NT2/D1 (cell line): Measurements from ENCODE around the gene ARSG.
"Not testable (repeated sequence)": the region's sequence is repeated elsewhere in the genome, so short reads cannot be mapped to it uniquely, and the experiment has no call there.

Source experiments
- DNase-seq: peaks from one replicate; pipeline ENCODE4 v3.0.0-alpha.2; 2011; ENCODE audit warnings: low read depth, low spot score
- H3K27me3 ChIP-seq: 2 replicates; pipeline ENCODE4 v1.6.0; 2011; ENCODE audit warnings: mild to moderate bottlenecking; ENCODE audit not compliant: insufficient read length, insufficient read depth
- H3K36me3 ChIP-seq: 2 replicates; pipeline ENCODE4 v1.6.1; 2011; ENCODE audit warnings: mild to moderate bottlenecking, low read length, mixed read lengths; ENCODE audit not compliant: insufficient read depth, insufficient read length
- H3K4me1 ChIP-seq: 2 replicates; pipeline ENCODE4 v1.5.1; 2011; ENCODE audit not compliant: insufficient read depth, insufficient read length
- H3K4me3 ChIP-seq: 2 replicates; pipeline ENCODE4 v1.5.1; 2011; ENCODE audit warnings: low read depth; ENCODE audit not compliant: insufficient read length
- H3K9ac ChIP-seq: 2 replicates; pipeline ENCODE4 v1.6.0; 2011; ENCODE audit warnings: low read depth; ENCODE audit not compliant: insufficient read length
- H3K9me3 ChIP-seq: 2 replicates; pipeline ENCODE4 v1.5.1; 2011; ENCODE audit warnings: mild to moderate bottlenecking, low read length; ENCODE audit not compliant: insufficient read depth
- SUZ12 ChIP-seq: IDR thresholded peaks from 2 replicates; pipeline ENCODE4 v1.6.1; 2011; ENCODE audit not compliant: insufficient read length, insufficient read depth; ENCODE audit errors: extremely low read depth
- YY1 ChIP-seq: IDR thresholded peaks from 2 replicates; pipeline ENCODE4 v1.6.1; 2011; ENCODE audit not compliant: insufficient read length, insufficient read depth
- ZNF274 ChIP-seq: IDR thresholded peaks from 2 replicates; pipeline ENCODE4 v1.6.1; 2011; ENCODE audit warnings: mild to moderate bottlenecking, low read depth, low read length

The ARSG gene

DNA sequence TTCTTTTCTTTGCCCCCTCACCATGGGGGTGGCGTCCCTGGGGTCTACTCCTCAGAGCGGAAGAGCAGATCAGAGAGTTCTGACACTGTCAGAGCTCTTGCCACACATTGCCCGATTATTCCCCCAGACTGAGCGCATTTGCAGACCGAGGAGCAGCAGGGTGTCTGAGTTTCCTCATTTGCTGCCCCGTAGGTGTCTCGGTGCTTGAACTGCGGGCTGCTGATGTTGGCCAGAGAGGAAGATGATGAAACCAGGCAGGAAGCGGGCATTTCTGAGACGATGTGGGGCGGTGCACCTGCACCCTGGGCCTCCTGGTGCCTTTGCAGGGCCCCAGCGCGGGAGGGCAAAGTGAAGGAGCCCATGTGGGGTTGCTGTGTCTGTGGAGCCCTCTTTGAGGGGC lies 55.2 kb downstream of the ARSG start:
- H3K27me3 ChIP-seq, result no peaks in the 10 kb centered on the region
- H3K4me3 ChIP-seq, result no peak overlapping the region
- no peak for DNase-seq
- no peaks in the 10 kb centered on the region for H3K9me3 ChIP-seq
- H3K36me3 ChIP-seq, result no peaks in the 10 kb centered on the region
- peaks cover 4% of the 10 kb centered on the region for H3K4me1 ChIP-seq
- H3K9ac ChIP-seq, result no peak overlapping the region
- TF ChIP-seq ZNF274, result no peak
- no peak for TF ChIP-seq YY1
- no peak for TF ChIP-seq SUZ12

- H3K9me3 ChIP-seq, result no peaks in the 10 kb centered on the region
- H3K9ac ChIP-seq, result no peak overlapping the region
- TF ChIP-seq SUZ12, result no peak
- TF ChIP-seq ZNF274, result no peak
- no peak for TF ChIP-seq YY1
- H3K27me3 ChIP-seq, result no peaks in the 10 kb centered on the region
- no peak for DNase-seq
- H3K4me3 ChIP-seq, result no peak overlapping the region
- H3K4me1 ChIP-seq, result peaks cover 4% of the 10 kb centered on the region
- H3K36me3 ChIP-seq, result no peaks in the 10 kb centered on the region
These were observed 56.1 kb downstream of the ARSG start for GRCh38 chr17:68347380-68347779.

GRCh38 chr17:68349157-68349556 lies 57.9 kb downstream of the ARSG start:
- H3K27me3 ChIP-seq, result no peaks in the 10 kb centered on the region
- no peaks in the 10 kb centered on the region for H3K36me3 ChIP-seq
- H3K4me3 ChIP-seq, result no peak overlapping the region
- H3K9ac ChIP-seq, result no peak overlapping the region
- no peaks in the 10 kb centered on the region for H3K9me3 ChIP-seq
- H3K4me1 ChIP-seq, result peaks cover 4% of the 10 kb centered on the region
- no peak for TF ChIP-seq ZNF274
- TF ChIP-seq SUZ12, result no peak
- no peak for TF ChIP-seq YY1
- DNase-seq, result no peak

DNA sequence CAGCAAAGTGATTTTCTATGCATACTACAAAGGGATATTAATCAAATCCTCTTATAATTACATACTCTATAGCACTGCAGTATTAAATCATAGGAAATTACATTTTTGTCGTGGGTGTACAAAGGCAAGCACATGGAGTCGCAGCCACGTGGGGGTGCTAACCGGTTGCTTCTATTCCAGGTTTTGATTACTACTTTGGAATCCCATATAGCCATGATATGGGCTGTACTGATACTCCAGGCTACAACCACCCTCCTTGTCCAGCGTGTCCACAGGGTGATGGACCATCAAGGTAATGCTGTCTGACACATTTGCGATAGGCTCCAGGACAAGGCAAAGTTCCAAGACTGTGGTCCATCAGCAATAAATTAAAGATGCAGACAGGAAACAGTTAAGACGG lies 60.1 kb downstream of the ARSG start:
- no peak overlapping the region for H3K9ac ChIP-seq
- DNase-seq, result no peak
- no peaks in the 10 kb centered on the region for H3K4me1 ChIP-seq

GRCh38 chr17:68352041-68352440 lies 60.7 kb downstream of the ARSG start:
- Histone ChIP-seq H3K36me3 (no peaks in the 10 kb centered on the region), H3K9me3 (no peaks in the 10 kb centered on the region), H3K27me3 (no peaks in the 10 kb centered on the region), H3K4me1 (no peaks in the 10 kb centered on the region), H3K4me3 (no peak overlapping the region), H3K9ac (no peak overlapping the region)
- no peak for TF ChIP-seq YY1
- TF ChIP-seq ZNF274, result no peak
- no peak for TF ChIP-seq SUZ12
- no peak for DNase-seq

More for the DNA sequence above, 60.1 kb downstream of the ARSG start:
- no peaks in the 10 kb centered on the region for H3K36me3 ChIP-seq
- no peak for TF ChIP-seq YY1
- no peak for TF ChIP-seq ZNF274
- no peak for TF ChIP-seq SUZ12
- no peaks in the 10 kb centered on the region for H3K27me3 ChIP-seq
- H3K9me3 ChIP-seq, result no peaks in the 10 kb centered on the region
- no peak overlapping the region for H3K4me3 ChIP-seq

DNA sequence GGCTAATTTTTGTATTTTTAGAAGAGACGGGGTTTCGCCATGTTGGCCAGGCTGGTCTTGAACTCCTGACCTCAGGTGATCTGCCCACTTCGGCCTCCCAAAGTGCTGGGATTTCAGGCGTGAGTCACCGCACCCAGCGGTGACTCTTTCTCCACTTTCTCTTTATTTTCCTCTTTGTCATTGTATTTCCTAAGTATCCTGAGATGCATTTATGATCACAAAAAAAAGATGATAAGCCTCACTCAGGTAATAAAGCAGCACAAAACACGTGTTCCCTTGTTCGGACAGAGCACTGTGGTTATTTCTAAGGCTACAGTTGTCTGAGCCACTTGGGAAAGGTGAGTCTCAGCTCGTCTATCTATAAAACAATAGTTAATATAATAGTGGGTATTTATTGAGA lies 61.4 kb downstream of the ARSG start:
- H3K27me3 ChIP-seq, H3K4me1 ChIP-seq, H3K36me3 ChIP-seq, H3K9ac ChIP-seq, H3K9me3 ChIP-seq, H3K4me3 ChIP-seq, DNase-seq: not testable (repeated sequence)

DNA sequence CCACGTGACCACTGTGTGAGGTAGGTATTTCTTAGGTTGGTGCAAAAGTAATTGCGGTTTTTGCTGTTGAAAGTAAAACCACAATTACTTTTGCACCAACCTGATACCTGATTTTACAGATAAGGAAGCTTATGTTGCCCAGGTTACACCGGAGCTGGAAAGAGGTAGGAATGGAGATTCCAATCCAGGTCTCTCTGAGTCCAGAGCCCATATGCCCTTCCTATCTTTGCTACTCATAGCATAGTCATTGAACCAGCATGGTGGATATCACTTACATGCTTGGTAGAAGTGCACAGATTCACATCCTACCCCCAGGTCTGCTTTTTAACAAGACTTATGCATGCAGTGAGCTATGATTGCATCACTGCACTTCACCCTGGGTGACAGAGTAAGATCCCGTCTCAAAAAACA lies 61.8 kb downstream of the ARSG start:
- H3K9me3 ChIP-seq, result no peaks in the 10 kb centered on the region
- H3K4me3 ChIP-seq, result no peak overlapping the region
- TF ChIP-seq SUZ12 (no peak), ZNF274 (no peak), YY1 (no peak)
- H3K27me3 ChIP-seq, result no peaks in the 10 kb centered on the region
- no peaks in the 10 kb centered on the region for H3K4me1 ChIP-seq
- no peak for DNase-seq
- no peaks in the 10 kb centered on the region for H3K36me3 ChIP-seq
- no peak overlapping the region for H3K9ac ChIP-seq

- H3K4me3 ChIP-seq, DNase-seq, H3K27me3 ChIP-seq, H3K4me1 ChIP-seq, H3K9ac ChIP-seq, H3K9me3 ChIP-seq, H3K36me3 ChIP-seq: not testable (repeated sequence)
These were observed 63.0 kb downstream of the ARSG start for GRCh38 chr17:68354311-68354710.

GRCh38 chr17:68355108-68355507 lies 63.8 kb downstream of the ARSG start:
- H3K27me3 ChIP-seq, H3K4me3 ChIP-seq, DNase-seq, H3K9ac ChIP-seq, H3K9me3 ChIP-seq, H3K36me3 ChIP-seq, H3K4me1 ChIP-seq: not testable (repeated sequence)
